ENCODE measurements around the gene AJM1.

AJM1 gene

DNA sequence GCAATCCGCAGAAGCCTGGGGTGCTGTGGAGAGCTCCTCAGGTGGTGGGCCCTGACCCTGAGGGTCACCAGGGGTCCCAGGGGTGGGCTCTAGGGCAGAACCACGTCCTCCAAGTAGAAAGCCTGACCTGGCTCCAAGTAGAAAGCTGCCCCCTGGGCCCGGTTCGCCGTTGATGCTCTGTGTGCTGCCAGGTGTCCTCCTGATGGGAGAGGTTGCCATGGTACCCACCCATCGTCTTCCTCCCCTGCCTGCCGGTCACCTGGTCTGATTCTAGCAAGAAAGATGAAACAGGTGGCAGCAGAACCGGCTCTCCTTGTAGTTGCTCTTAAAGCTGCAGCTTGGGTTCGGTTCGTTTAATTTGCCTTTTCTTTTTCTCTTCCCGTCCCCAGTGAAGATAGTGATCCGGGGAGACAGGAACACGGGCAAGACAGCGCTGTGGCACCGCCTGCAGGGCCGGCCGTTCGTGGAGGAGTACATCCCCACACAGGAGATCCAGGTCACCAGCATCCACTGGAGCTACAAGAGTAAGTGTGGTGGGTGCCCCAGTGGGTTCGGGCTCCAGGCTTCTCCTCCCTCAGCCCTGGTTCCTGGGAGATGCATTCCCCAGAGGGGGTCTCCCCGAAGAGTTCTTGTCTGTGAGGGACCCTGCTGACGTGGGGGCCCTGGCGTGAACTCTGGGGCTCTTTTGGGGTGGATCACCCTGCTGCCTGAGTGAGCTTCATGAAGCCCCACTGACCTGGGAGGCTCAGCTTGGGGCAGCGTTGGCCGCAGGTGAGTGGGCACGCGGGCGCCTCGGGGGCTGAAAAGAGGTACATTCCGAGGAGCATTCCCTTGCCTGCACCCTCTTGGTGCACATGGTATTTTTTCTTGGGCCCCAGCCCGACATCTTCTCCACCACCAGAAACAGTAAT is 18.9 kb upstream of the AJM1 start:
- TF ChIP-seq, protein P1, sequence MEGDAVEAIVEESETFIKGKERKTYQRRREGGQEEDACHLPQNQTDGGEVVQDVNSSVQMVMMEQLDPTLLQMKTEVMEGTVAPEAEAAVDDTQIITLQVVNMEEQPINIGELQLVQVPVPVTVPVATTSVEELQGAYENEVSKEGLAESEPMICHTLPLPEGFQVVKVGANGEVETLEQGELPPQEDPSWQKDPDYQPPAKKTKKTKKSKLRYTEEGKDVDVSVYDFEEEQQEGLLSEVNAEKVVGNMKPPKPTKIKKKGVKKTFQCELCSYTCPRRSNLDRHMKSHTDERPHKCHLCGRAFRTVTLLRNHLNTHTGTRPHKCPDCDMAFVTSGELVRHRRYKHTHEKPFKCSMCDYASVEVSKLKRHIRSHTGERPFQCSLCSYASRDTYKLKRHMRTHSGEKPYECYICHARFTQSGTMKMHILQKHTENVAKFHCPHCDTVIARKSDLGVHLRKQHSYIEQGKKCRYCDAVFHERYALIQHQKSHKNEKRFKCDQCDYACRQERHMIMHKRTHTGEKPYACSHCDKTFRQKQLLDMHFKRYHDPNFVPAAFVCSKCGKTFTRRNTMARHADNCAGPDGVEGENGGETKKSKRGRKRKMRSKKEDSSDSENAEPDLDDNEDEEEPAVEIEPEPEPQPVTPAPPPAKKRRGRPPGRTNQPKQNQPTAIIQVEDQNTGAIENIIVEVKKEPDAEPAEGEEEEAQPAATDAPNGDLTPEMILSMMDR (IDR thresholded peaks at IDR 0.05; ENCODE audit: insufficient read depth, low read length) = no peak
- TF ChIP-seq GABPA (IDR thresholded peaks at IDR 0.05; ENCODE audit: low read depth) (no peak), POLR2AphosphoS5 (IDR thresholded peaks at IDR 0.05; ENCODE audit: low read depth) (no peak), SPI1 (IDR thresholded peaks at IDR 0.05; ENCODE audit: borderline replicate concordance, low read depth) (no peak)
- TF ChIP-seq, protein P2, sequence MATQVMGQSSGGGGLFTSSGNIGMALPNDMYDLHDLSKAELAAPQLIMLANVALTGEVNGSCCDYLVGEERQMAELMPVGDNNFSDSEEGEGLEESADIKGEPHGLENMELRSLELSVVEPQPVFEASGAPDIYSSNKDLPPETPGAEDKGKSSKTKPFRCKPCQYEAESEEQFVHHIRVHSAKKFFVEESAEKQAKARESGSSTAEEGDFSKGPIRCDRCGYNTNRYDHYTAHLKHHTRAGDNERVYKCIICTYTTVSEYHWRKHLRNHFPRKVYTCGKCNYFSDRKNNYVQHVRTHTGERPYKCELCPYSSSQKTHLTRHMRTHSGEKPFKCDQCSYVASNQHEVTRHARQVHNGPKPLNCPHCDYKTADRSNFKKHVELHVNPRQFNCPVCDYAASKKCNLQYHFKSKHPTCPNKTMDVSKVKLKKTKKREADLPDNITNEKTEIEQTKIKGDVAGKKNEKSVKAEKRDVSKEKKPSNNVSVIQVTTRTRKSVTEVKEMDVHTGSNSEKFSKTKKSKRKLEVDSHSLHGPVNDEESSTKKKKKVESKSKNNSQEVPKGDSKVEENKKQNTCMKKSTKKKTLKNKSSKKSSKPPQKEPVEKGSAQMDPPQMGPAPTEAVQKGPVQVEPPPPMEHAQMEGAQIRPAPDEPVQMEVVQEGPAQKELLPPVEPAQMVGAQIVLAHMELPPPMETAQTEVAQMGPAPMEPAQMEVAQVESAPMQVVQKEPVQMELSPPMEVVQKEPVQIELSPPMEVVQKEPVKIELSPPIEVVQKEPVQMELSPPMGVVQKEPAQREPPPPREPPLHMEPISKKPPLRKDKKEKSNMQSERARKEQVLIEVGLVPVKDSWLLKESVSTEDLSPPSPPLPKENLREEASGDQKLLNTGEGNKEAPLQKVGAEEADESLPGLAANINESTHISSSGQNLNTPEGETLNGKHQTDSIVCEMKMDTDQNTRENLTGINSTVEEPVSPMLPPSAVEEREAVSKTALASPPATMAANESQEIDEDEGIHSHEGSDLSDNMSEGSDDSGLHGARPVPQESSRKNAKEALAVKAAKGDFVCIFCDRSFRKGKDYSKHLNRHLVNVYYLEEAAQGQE (IDR thresholded peaks at IDR 0.05; ENCODE audit: insufficient replicate concordance, low read depth) = no peak
- Histone ChIP-seq H3K27me3 (ENCODE audit: insufficient read depth, poor library complexity, severe bottlenecking) (no peaks in the 10 kb centered on the region), H3K4me3 (replicated peaks; ENCODE audit: insufficient read depth, low read length) (no peak overlapping the region), H3K27ac (replicated peaks) (no peak overlapping the region)
- DNase-seq (ENCODE audit: low read depth in 1 of 2, low spot score in 1 of 2) = no peak

DNA sequence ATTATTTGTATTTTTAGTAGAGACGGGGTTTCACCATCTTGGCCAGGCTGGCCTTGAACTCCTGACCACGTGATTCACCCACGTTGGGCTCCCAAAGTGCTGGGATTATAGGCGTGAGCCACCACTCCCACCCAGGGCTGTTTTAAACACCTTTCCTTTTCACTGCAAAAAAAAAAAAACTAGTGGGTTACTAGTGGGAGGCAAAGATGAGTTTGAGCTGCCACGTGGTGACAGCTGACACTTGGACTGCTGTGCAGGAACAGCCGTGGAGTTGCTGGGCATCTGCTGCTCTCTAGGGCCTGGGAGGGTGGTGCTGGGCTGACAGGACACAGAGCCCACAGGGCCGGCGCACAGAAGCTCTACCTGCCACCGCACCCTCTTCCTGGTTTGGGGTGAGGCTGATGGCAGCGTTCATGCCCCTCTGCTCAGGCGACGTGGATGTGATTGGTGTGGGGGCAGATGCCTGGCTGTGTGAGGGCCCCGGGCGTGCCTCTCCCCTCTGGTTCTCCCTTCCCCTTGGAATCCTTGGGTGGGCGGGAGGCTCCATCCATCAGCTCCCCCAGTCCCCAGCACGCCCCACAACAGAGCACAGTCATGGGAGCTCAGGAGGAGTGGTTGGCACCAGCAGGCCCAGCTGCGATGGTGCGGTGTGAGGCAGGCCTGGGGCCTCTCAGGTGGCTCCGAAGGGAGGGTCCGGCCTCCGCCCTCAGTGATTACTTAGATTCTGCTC is 17.6 kb upstream of the AJM1 start:
- no peak for TF ChIP-seq SPI1 (IDR thresholded peaks at IDR 0.05; ENCODE audit: borderline replicate concordance, low read depth)
- TF ChIP-seq, protein P1 (IDR thresholded peaks at IDR 0.05; ENCODE audit: insufficient read depth, low read length) = no peak
- TF ChIP-seq, protein P2 (IDR thresholded peaks at IDR 0.05; ENCODE audit: insufficient replicate concordance, low read depth) = no peak
- no peak overlapping the region for H3K4me3 ChIP-seq (replicated peaks; ENCODE audit: insufficient read depth, low read length)
- DNase-seq (ENCODE audit: low read depth in 1 of 2, low spot score in 1 of 2) = no peak
- no peak overlapping the region for H3K27ac ChIP-seq (replicated peaks)
- H3K27me3 ChIP-seq (ENCODE audit: insufficient read depth, poor library complexity, severe bottlenecking) = no peaks in the 10 kb centered on the region

DNA sequence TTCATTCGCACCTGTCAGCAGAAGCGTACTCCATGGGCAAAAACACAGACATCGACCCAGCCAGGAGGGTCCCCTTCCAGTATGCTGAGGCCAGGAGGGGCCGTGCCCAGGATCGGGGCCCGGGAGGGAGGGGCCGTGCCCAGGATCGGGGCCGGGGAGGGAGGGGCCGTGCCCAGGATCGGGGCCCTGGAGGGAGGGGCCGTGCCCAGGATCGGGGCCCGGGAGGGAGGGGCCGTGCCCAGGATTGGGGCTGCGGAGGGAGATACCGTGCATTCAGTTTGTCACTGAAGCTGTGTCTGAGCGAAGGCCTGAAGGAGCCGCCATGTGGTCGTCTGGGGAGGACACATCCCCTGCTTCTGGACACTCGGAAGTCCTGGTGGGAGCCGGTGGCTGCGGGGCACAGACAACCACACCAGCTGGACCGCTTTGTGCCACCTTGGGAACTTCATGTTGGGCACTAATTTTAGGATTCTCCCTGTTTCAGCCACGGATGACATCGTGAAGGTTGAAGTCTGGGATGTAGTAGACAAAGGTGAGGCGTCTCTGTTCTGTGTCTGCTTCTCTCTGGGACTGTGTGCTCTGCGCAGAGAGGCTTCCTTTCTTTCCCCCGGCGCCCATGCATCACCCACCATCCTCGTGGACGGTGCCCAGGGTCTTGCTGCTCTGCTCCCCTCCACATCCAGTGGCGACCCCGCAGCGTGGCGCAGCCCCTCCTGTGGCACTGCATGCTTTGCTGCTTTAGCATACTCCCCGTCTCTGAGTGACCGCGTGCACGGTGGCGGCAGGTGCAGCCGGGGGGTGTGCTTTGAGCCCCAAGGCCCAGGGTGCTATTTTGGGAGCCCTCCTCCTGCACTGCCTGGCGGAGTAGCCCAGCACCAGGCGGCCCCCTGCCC is 16.7 kb upstream of the AJM1 start:
- TF ChIP-seq GABPA (IDR thresholded peaks at IDR 0.05; ENCODE audit: low read depth) (no peak), POLR2AphosphoS5 (IDR thresholded peaks at IDR 0.05; ENCODE audit: low read depth) (no peak), SPI1 (IDR thresholded peaks at IDR 0.05; ENCODE audit: borderline replicate concordance, low read depth) (no peak)
- TF ChIP-seq, protein P1 (IDR thresholded peaks at IDR 0.05; ENCODE audit: insufficient read depth, low read length) = no peak
- TF ChIP-seq, protein P2 (IDR thresholded peaks at IDR 0.05; ENCODE audit: insufficient replicate concordance, low read depth) = no peak
- no peak overlapping the region for H3K4me3 ChIP-seq (replicated peaks; ENCODE audit: insufficient read depth, low read length)
- H3K27me3 ChIP-seq (ENCODE audit: insufficient read depth, poor library complexity, severe bottlenecking) = no peaks in the 10 kb centered on the region
- H3K27ac ChIP-seq (replicated peaks) = no peak overlapping the region
- no peak for DNase-seq (ENCODE audit: low read depth in 1 of 2, low spot score in 1 of 2)
